SK-N-SH (cell line): ENCODE data around the gene COL24A1. TPM values are rescaled to one million over a fixed set of nuclear protein-coding genes. Genes with fewer than 3 reads are reported as not detected.

Experiments used
- CTCF ChIA-PET: fragments of 300-600, 350-600 bp; formaldehyde crosslinking; extraction: SDS; loops from one replicate; lab custom pipeline; 2021; lab: Yijun Ruan, JAX
- POLR2A ChIA-PET: fragments of 350-600 bp; sonication (Branson Sonifier 250); formaldehyde crosslinking; extraction: SDS; loops from one replicate; lab custom pipeline; 2020; ENCODE audit warnings: antibody characterized with exemption, inconsistent platforms; lab: Yijun Ruan, JAX
- DNase-seq: peaks from one replicate; pipeline ENCODE4 v3.0.0; 2012
- H2AFZ ChIP-seq: fragments of 200-600 bp; sonication (generic); 2 replicates; pipeline ENCODE4 v1.8.1; 2016; ENCODE audit warnings: antibody characterized with exemption, mild to moderate bottlenecking, low read depth
- H3F3A ChIP-seq: fragments of 200-600 bp; sonication (generic); replicated peaks from 2 replicates; pipeline ENCODE3; 2016; ENCODE audit warnings: antibody characterized with exemption, mild to moderate bottlenecking; ENCODE audit not compliant: insufficient read depth
- H3K27ac ChIP-seq, 2 experiments: fragments of 200-500 bp in 1 of 2; fragments of 200-600 bp in 1 of 2; sonication (Bioruptor generic) in 1 of 2; sonication (generic), shearing (Covaris generic) in 1 of 2; 2 replicates each; pipeline versions ENCODE4 v1.5.1 to v1.6.1; 2014 to 2016; ENCODE audit warnings: low read depth in 2 of 2, inconsistent platforms in 1 of 2, low read length in 1 of 2, mild to moderate bottlenecking in 1 of 2, mixed read lengths in 1 of 2
- H3K27me3 ChIP-seq: fragments of 200-600 bp; sonication (generic), shearing (Covaris generic); 2 replicates; pipeline ENCODE4 v1.6.1; 2016; ENCODE audit warnings: mixed run types; ENCODE audit not compliant: insufficient read depth
- H3K36me3 ChIP-seq, 2 experiments: fragments of 200-500 bp in 1 of 2; fragments of 200-600 bp in 1 of 2; sonication (Bioruptor generic) in 1 of 2; sonication (generic) in 1 of 2; replicated peaks in 1 of 2; 2 replicates each; pipeline versions ENCODE3 to v1.5.1; 2014 to 2016; ENCODE audit warnings: low read length in 1 of 2, mild to moderate bottlenecking in 1 of 2; ENCODE audit not compliant: insufficient read depth in 2 of 2, control insufficient read depth in 1 of 2
- H3K4me1 ChIP-seq, 2 experiments: fragments of 200-500 bp in 1 of 2; fragments of 200-600 bp in 1 of 2; sonication (Bioruptor generic) in 1 of 2; sonication (generic), shearing (Covaris generic) in 1 of 2; 2 replicates each; pipeline versions ENCODE4 v1.5.1 to v1.6.1; 2014 to 2016; ENCODE audit warnings: low read depth in 1 of 2, low read length in 1 of 2, mixed run types in 1 of 2; ENCODE audit not compliant: insufficient read depth in 2 of 2, control insufficient read depth in 1 of 2
- H3K4me2 ChIP-seq: fragments of 200-600 bp; sonication (generic), shearing (Covaris generic); 2 replicates; pipeline ENCODE4 v1.6.1; 2017; ENCODE audit warnings: mixed run types
- H3K4me3 ChIP-seq, 2 experiments: fragments of 200-500 bp in 1 of 2; fragments of 200-600 bp in 1 of 2; sonication (Bioruptor generic) in 1 of 2; sonication (generic), shearing (Covaris generic) in 1 of 2; 2 replicates each; pipeline versions ENCODE4 v1.5.1 to v1.8.1; 2014 to 2016; ENCODE audit warnings: low read depth in 2 of 2, inconsistent platforms in 1 of 2, low read length in 1 of 2, mild to moderate bottlenecking in 1 of 2, mixed read lengths in 1 of 2, moderate library complexity in 1 of 2
- H3K79me2 ChIP-seq: fragments of 200-600 bp; sonication (generic); 2 replicates; pipeline ENCODE4 v1.8.1; 2017; ENCODE audit warnings: mild to moderate bottlenecking; ENCODE audit not compliant: insufficient read depth
- H3K9ac ChIP-seq: fragments of 200-600 bp; sonication (generic); 2 replicates; pipeline ENCODE4 v1.6.1; 2017; ENCODE audit warnings: mixed run types
- H3K9me2 ChIP-seq: fragments of 200-600 bp; sonication (generic); 2 replicates; pipeline ENCODE4 v1.6.1; 2017; ENCODE audit warnings: mixed run types
- H3K9me3 ChIP-seq: fragments of 200-600 bp; sonication (generic); 2 replicates; pipeline ENCODE4 v1.6.1; 2017; ENCODE audit warnings: mixed run types, mild to moderate bottlenecking, moderate library complexity
- H4K20me1 ChIP-seq: fragments of 200-600 bp; sonication (generic); 2 replicates; pipeline ENCODE4 v1.6.1; 2017; ENCODE audit warnings: mild to moderate bottlenecking, mixed run types; ENCODE audit not compliant: insufficient read depth
- ELF1 ChIP-seq: IDR thresholded peaks from 2 replicates; pipeline ENCODE4 v1.4.0; 2012
- EZH2phosphoT487 ChIP-seq: fragments of 200-600 bp; sonication (generic); IDR thresholded peaks from 2 replicates; pipeline ENCODE4 v1.6.1; 2017; ENCODE audit warnings: low read depth, mixed run types, mild to moderate bottlenecking, antibody characterized with exemption, moderate library complexity, borderline replicate concordance
- FOSL2 ChIP-seq: IDR thresholded peaks from 2 replicates; pipeline ENCODE4 v1.4.0; 2012; ENCODE audit warnings: low read depth, mild to moderate bottlenecking, moderate library complexity, borderline replicate concordance
- FOXJ3 ChIP-seq: sonication (generic); formaldehyde crosslinking; IDR thresholded peaks from 2 replicates; pipeline ENCODE4 v1.5.1; 2020; ENCODE audit warnings: mild to moderate bottlenecking, missing genetic modification reagents
- FOXM1 ChIP-seq: IDR thresholded peaks from 2 replicates; pipeline ENCODE4 v1.4.0; 2012; ENCODE audit warnings: low read depth, mild to moderate bottlenecking
- GABPA ChIP-seq: IDR thresholded peaks from 2 replicates; pipeline ENCODE4 v1.4.0; 2012; ENCODE audit warnings: low read depth, mild to moderate bottlenecking
- GATA2 ChIP-seq: sonication (generic); formaldehyde crosslinking; IDR thresholded peaks from 2 replicates; pipeline ENCODE4 v1.5.0; 2020; ENCODE audit warnings: mild to moderate bottlenecking, missing genetic modification reagents
- NRF1 ChIP-seq: IDR thresholded peaks from 2 replicates; pipeline ENCODE4 v1.6.1; 2012; ENCODE audit warnings: low read depth, mild to moderate bottlenecking, low read length
- POLR2AphosphoS5 ChIP-seq: IDR thresholded peaks from 2 replicates; pipeline ENCODE4 v1.6.1; 2012; ENCODE audit warnings: low read depth, low read length
- SIN3A ChIP-seq: IDR thresholded peaks from 2 replicates; pipeline ENCODE4 v1.6.1; 2012; ENCODE audit warnings: low read depth, mild to moderate bottlenecking, low read length, moderate library complexity, borderline replicate concordance
- TAF1 ChIP-seq: IDR thresholded peaks from 2 replicates; pipeline ENCODE4 v1.6.1; 2012; ENCODE audit warnings: low read depth, mild to moderate bottlenecking, low read length, moderate library complexity, borderline replicate concordance
- YY1 ChIP-seq: IDR thresholded peaks from 2 replicates; pipeline ENCODE4 v1.4.0; 2012; ENCODE audit warnings: low read depth, mild to moderate bottlenecking
- ZBTB33 ChIP-seq: IDR thresholded peaks from 2 replicates; pipeline ENCODE4 v1.4.0; 2012; ENCODE audit warnings: low read depth, borderline replicate concordance
- WGBS: methylation state at CpG from one replicate; pipeline ENCODE4 v1.1.6; 2017; ENCODE audit warnings: low lambda C conversion rate; 5-methylcytosine and 5-hydroxymethylcytosine counted together
- polyA plus RNA-seq, 3 experiments: library from polyadenylated mRNA; depleted of rRNA; stranded (reverse); fragments of >200 nt; gene quantifications; 2 replicates each; pipeline ENCODE4 v1.2.3, GENCODE V29; 2012

COL24A1 gene
- polyA plus RNA-seq, 1 of the 3 experiments (the other 2 are of a cell fraction), result not detected

GRCh38 chr1:86035101-86035500 is 121.5 kb downstream of the COL24A1 start:
- H4K20me1 ChIP-seq, result no peaks in the 10 kb centered on the region
- CTCF ChIA-PET, result interaction anchor here (1.5 to 2.5 kb wide), 2 partner anchors 11 to 17 kb away, joined by 3 to 14 read pairs; no protein-coding TSS in a partner anchor

GRCh38 chr1:86030180-86030579 is 126.4 kb downstream of the COL24A1 start:
- no peak overlapping the region for H3K4me2 ChIP-seq
- H3K9me2 ChIP-seq, result no peaks in the 10 kb centered on the region
- H3K4me1 ChIP-seq, result no peaks in the 10 kb centered on the region
- no peaks in the 10 kb centered on the region for H3K36me3 ChIP-seq
- H3K79me2 ChIP-seq, result no peaks in the 10 kb centered on the region
- ChIA-PET CTCF (interaction anchor here (0.5 to 4.8 kb wide), 2 partner anchors 12 to 711 kb away, joined by 3 to 41 read pairs; no protein-coding TSS in a partner anchor), POLR2A (no interaction called here)
- no peak overlapping the region for H2AFZ ChIP-seq
- 0% methylated on average over 1 of the region's 1 CpG for WGBS
- H3K27me3 ChIP-seq, result no peaks in the 10 kb centered on the region
- no peak overlapping the region for H3K27ac ChIP-seq
- no peak overlapping the region for H3K4me3 ChIP-seq
- DNase-seq, result no peak
- H3K9me3 ChIP-seq, result no peaks in the 10 kb centered on the region
- H3F3A ChIP-seq, result no peaks in the 10 kb centered on the region
- no peaks in the 10 kb centered on the region for H4K20me1 ChIP-seq
- no peak overlapping the region for H3K9ac ChIP-seq
- no peak for TF ChIP-seq POLR2AphosphoS5
- TF ChIP-seq YY1, result no peak
- no peak for TF ChIP-seq GABPA
- TF ChIP-seq EZH2phosphoT487, result no peak
- TF ChIP-seq FOXM1, result no peak

More at GRCh38 chr1:86035101-86035500, 121.5 kb downstream of the COL24A1 start:
- no peaks in the 10 kb centered on the region for H3K27me3 ChIP-seq
- DNase-seq, result no peak
- no peak for TF ChIP-seq TAF1
- TF ChIP-seq GATA2, result no peak
- TF ChIP-seq FOXJ3 (CRISPR knock-in tag), result no peak
- TF ChIP-seq POLR2AphosphoS5, result no peak
- no peak for TF ChIP-seq SIN3A
- no peak for TF ChIP-seq FOSL2
- no peak for TF ChIP-seq ELF1
- TF ChIP-seq NRF1, result no peak
- no peak for TF ChIP-seq ZBTB33
- no peak for TF ChIP-seq YY1
- TF ChIP-seq, all 33 proteins: peak for 0
- Histone ChIP-seq H3F3A (no peaks in the 10 kb centered on the region), H3K4me2 (no peak overlapping the region), H3K4me1 (no peaks in the 10 kb centered on the region), H3K36me3 (no peaks in the 10 kb centered on the region), H3K27ac (no peak overlapping the region), H2AFZ (no peak overlapping the region), H3K79me2 (no peaks in the 10 kb centered on the region), H3K9ac (no peak overlapping the region), H3K9me3 (no peaks in the 10 kb centered on the region), H3K4me3 (no peak overlapping the region), H3K9me2 (no peaks in the 10 kb centered on the region)
- WGBS, result 0% methylated on average over 1 of the region's 1 CpG
- POLR2A ChIA-PET, result no interaction called here
